Testis (tissue), 3 donors: ENCODE measurements around the gene ATP4A. TPM values are rescaled to one million over a fixed set of nuclear protein-coding genes. Genes with fewer than 3 reads are reported as not detected.

Source experiments
- DNase-seq: peaks from one replicate; pipeline ENCODE4 v3.0.0-alpha.2; 2019
- H3K27ac ChIP-seq, 2 donors: fragments of 200-600 bp; sonication (generic); one replicate each; pipeline ENCODE4 v1.5.1; 2019
- H3K27me3 ChIP-seq: fragments of 200-600 bp; sonication (generic); one replicate; pipeline ENCODE4 v1.5.1; 2019
- H3K36me3 ChIP-seq: fragments of 200-600 bp; sonication (generic); one replicate; pipeline ENCODE4 v1.5.1; 2017; ENCODE audit warnings: low read depth; ENCODE audit errors: missing control alignments
- H3K4me1 ChIP-seq: fragments of 200-600 bp; sonication (generic); one replicate; pipeline ENCODE4 v1.5.1; 2019
- H3K4me3 ChIP-seq, 2 donors: fragments of 200-600 bp; sonication (generic); one replicate each; pipeline ENCODE4 v1.5.1; 2017 to 2019
- H3K9me3 ChIP-seq: fragments of 200-600 bp; sonication (generic); one replicate; pipeline ENCODE4 v1.5.1; 2017
- POLR2A ChIP-seq: fragments of 450-650 bp; IDR thresholded peaks from one replicate; pipeline ENCODE4 v1.6.1; 2017; ENCODE audit warnings: antibody characterized with exemption, mild to moderate bottlenecking, moderate library complexity
- WGBS, 2 donors: methylation state at CpG; one replicate each; pipeline ENCODE4 v1.1.5; 2018; 5-methylcytosine and 5-hydroxymethylcytosine counted together
- intact Hi-C: fragments of 100-400 bp; cut with DNase I; formaldehyde crosslinking; loops from one replicate; pipeline ENCODE4 v1.15.1; 2023; ENCODE audit warnings: low total_unique reads
- polyA plus RNA-seq: library from polyadenylated mRNA; stranded (reverse); fragments of 350-450 nt; fragmentation: Illumina TruSeq; extraction: RNeasy Lipid Tissue Mini Kit (QIAGEN cat#74804); gene quantifications from one replicate; pipeline ENCODE4 v1.2.3, GENCODE V29; 2014; ENCODE audit warnings: low read depth, low replicate concordance; ENCODE audit not compliant: insufficient read depth
- total RNA-seq, 2 donors: library from RNA; depleted of rRNA; stranded (reverse); fragments of >200 nt; gene quantifications; one replicate each; pipeline ENCODE4 v1.2.3, GENCODE V29; 2016
- TF ChIP-seq, protein P1 (sequence below), 3 experiments: fragments of 450-650 bp in 2 of 3; fragments of 200-600 bp in 1 of 3; sonication (generic) in 1 of 3; IDR thresholded peaks; one replicate each; pipeline ENCODE4 v1.5.1; 2016 to 2019; ENCODE audit warnings: antibody characterized with exemption in 3 of 3, mild to moderate bottlenecking in 2 of 3, moderate library complexity in 1 of 3

The ATP4A gene
- total and polyA plus RNA-seq, 3 donors from 2014 or later = 0.87 to 1.1 (median 1.1) TPM

DNA sequence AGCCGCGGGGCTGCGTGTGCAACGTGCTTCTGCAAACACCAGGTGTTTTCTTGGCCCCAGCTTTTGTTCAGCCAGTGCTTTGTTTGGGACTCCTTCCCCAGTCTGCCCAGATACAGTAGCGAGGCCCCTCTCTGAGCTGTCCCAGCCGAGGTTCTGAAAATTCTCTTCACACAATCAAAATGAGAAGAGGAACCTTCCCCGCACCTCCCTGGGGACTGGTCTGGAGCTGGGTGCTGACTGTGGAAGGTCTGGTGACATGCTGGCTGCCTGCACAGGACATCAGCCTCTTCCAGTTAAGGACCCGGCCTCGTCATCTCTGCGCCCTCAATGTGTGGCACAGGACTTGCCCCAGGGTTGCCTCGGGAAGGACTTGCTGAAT, 4.2 kb downstream of the ATP4A start:
- Histone ChIP-seq H3K9me3 (no peaks in the 10 kb centered on the region), H3K36me3 (no peaks in the 10 kb centered on the region), H3K4me1 (no peaks in the 10 kb centered on the region), H3K27ac (no peak overlapping the region), H3K4me3 (no peak overlapping the region), H3K27me3 (no peaks in the 10 kb centered on the region)
- intact Hi-C loops = no loop called here
- DNase-seq = no peak
- no peak for TF ChIP-seq POLR2A
- TF ChIP-seq, protein P1, sequence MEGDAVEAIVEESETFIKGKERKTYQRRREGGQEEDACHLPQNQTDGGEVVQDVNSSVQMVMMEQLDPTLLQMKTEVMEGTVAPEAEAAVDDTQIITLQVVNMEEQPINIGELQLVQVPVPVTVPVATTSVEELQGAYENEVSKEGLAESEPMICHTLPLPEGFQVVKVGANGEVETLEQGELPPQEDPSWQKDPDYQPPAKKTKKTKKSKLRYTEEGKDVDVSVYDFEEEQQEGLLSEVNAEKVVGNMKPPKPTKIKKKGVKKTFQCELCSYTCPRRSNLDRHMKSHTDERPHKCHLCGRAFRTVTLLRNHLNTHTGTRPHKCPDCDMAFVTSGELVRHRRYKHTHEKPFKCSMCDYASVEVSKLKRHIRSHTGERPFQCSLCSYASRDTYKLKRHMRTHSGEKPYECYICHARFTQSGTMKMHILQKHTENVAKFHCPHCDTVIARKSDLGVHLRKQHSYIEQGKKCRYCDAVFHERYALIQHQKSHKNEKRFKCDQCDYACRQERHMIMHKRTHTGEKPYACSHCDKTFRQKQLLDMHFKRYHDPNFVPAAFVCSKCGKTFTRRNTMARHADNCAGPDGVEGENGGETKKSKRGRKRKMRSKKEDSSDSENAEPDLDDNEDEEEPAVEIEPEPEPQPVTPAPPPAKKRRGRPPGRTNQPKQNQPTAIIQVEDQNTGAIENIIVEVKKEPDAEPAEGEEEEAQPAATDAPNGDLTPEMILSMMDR (IDR thresholded peaks at IDR 0.05) = no peak
- WGBS, 2 donors = 49 to 58% methylated on average over 11 of the region's 11 CpGs

DNA sequence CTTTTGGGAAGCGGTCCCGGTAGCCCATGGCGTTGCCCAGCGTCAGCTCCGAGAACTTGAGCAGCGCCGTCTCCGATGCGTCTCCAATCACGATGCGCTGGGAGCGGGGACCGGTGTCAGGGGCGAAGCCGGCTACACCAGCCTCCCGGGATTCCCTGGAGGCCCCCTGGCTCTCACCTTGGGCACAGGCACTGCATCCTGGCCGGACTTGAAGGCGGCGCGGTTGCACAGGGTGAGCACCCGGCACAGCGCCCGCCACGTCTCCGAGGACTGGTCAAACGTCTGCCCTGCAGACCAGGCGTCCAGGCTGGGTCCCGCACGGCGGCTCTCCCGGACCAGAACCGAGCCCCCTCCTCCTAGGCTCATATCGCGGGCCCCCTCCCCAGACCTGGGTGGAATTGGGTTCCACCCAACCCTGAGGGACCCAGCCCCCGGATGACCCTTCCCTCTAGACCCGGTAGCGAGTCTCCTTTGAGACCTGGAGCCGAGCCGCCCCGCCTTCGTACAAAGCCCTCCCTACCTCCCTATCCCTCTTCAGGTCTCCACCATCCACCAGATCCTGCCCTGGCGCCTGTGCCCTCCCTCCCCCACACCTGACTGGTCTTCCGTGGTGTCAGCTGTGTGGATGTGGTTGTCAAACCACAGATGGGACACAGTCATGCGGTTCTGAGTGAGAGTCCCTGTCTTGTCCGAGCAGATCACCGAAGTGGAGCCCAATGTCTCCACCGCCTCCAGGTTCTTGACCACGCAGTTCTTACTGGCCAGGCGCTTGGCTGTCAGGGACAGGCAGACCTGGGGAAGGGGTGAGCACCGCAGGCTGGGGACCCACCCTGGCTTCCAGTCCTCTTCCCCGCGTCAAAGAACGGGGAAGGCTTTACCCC, 4.8 kb downstream of the ATP4A start:
- H3K27ac ChIP-seq = no peak overlapping the region
- TF ChIP-seq POLR2A = no peak
- TF ChIP-seq, protein P1 (IDR thresholded peaks at IDR 0.05) = no peak
- no peak for DNase-seq
- no peaks in the 10 kb centered on the region for H3K36me3 ChIP-seq
- H3K9me3 ChIP-seq = no peaks in the 10 kb centered on the region
- H3K4me1 ChIP-seq = no peaks in the 10 kb centered on the region
- H3K27me3 ChIP-seq = no peaks in the 10 kb centered on the region
- 27 to 47% methylated on average over 12 to 53 of the region's 53 CpGs for WGBS, 2 donors
- peak overlapping the region; percentile 36 to 52 for H3K4me3 ChIP-seq
- intact Hi-C loops = no loop called here

DNA sequence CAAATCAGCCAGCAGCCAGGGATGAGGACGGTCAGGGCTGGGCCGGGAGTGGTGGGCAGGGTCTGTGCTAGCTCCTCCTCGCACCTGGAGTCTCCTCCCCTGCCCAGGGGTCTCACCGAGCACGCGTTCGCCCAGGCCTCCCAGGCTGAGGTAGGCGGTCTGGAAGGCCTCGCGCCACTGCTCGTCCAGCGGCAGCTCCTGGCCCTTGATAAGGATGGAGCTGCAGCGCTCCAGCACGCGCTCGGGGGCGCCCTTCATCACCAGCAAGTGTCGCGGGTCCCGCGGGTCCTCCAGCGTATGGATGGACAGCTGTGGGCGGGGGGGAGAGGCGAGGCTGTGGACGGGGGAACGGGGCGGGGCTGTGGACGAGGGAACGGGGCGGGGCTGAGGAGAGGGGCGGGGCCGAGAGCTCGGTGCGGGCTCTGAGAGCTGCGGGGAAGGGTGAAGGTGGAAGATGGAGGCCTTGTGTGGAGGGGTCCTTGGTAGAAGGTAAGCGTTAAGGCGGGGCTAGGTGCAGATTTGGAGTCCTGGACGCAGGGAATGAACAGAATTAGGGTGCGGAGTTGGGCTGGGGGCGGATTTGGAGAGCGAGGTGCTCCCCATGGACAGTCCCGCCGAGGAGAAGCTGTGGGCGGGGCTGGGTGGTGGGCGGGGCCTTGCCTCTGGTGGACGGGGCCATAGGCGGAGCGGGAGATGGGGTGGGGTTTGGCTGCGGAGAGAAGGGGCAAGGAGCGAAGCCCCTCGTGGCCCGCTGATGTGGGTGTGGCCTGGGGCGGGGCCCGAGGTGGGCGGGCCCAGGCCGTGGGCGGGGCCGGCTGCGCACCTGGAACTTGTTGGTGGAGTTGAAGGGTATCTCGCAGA, 5.7 kb downstream of the ATP4A start:
- TF ChIP-seq, protein P1 (IDR thresholded peaks at IDR 0.05) = no peak
- TF ChIP-seq POLR2A = no peak
- Histone ChIP-seq H3K27ac (no peak overlapping the region), H3K36me3 (no peaks in the 10 kb centered on the region), H3K27me3 (no peaks in the 10 kb centered on the region), H3K9me3 (no peaks in the 10 kb centered on the region), H3K4me1 (no peaks in the 10 kb centered on the region), H3K4me3 (peak overlapping the region; percentile 36 to 52)
- 1 to 4% methylated on average over 28 to 49 of the region's 60 CpGs for WGBS, 2 donors
- DNase-seq = peak; percentile 82
- intact Hi-C loops = no loop called here

DNA sequence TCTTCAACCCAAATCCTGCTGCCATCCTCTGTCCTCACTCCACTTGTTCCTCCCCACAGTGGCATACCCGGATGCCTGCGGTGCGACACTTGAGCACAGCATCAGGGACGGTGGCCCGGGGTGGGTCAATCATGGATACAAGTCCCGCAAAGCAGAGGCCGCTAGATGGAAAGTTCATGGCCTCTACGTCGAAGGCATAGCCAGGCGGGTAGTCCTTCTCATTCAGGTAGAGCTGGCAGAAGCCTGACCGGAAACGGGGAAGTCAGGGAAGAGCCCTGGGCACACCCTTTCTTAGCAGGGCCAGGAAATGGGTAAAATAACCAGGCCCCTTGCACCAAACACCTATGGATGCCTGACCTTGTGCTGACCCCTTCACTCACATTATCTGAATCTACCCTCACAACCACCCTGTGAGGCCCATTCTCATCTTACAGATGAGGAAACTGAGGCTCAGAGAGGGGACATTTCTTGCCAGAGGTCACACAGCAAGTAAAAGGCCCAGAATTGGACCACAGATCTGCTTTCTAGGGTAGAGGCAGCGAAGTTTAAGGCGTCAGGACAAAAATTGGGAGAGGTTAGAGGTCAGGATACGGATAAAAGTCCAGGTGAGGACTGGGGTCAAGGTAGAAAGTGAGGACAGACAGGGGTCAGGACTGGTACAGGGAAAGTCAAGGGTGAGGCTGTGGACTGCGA, 6.5 kb downstream of the ATP4A start:
- WGBS, 2 donors = 74 to 87% methylated on average over 15 to 16 of the region's 16 CpGs
- Histone ChIP-seq H3K9me3 (no peaks in the 10 kb centered on the region), H3K27me3 (no peaks in the 10 kb centered on the region), H3K4me3 (peak overlapping the region in 1 of 2 donors; percentile 52), H3K4me1 (no peaks in the 10 kb centered on the region), H3K27ac (no peak overlapping the region), H3K36me3 (no peaks in the 10 kb centered on the region)
- no peak for DNase-seq
- intact Hi-C loops = no loop called here
- TF ChIP-seq POLR2A = no peak
- TF ChIP-seq, protein P1 (IDR thresholded peaks at IDR 0.05) = no peak
